CD4-positive, alpha-beta memory T cell (primary cell): ENCODE data around the gene SLITRK4. TPM values are rescaled to one million over a fixed set of nuclear protein-coding genes. Genes with fewer than 3 reads are reported as not detected.

Source experiments
- CTCF ChIA-PET: fragments of 350-600 bp; sonication (Branson Sonifier 250); formaldehyde crosslinking; loops from one replicate; lab custom pipeline; 2021; ENCODE audit warnings: inconsistent platforms; ENCODE audit not compliant: partially characterized antibody; lab: Charles Lee
- POLR2A ChIA-PET: fragments of 350-600 bp; sonication (Branson Sonifier 250); formaldehyde crosslinking; loops from one replicate; lab custom pipeline; 2021; ENCODE audit not compliant: partially characterized antibody; lab: Charles Lee
- DNase-seq, 5 donors: peaks; one replicate each; pipeline versions ENCODE4 v3.0.0 to v3.0.0-alpha.2; 2020 to 2022; ENCODE audit warnings: mixed read lengths in 1 of 5
- H3K27ac ChIP-seq: one replicate; pipeline ENCODE4 v1.7.0; 2013; ENCODE audit warnings: low read depth, low read length
- H3K27me3 ChIP-seq: 2 replicates; pipeline ENCODE4 v1.7.0; 2013; ENCODE audit warnings: mild to moderate bottlenecking, low read length, moderate library complexity; ENCODE audit not compliant: insufficient read depth
- H3K36me3 ChIP-seq: 2 replicates; pipeline ENCODE4 v1.7.0; 2013; ENCODE audit warnings: mild to moderate bottlenecking, low read length, moderate library complexity; ENCODE audit not compliant: insufficient read depth
- H3K4me1 ChIP-seq: 2 replicates; pipeline ENCODE4 v1.7.0; 2013; ENCODE audit warnings: mild to moderate bottlenecking, low read length, moderate library complexity; ENCODE audit not compliant: insufficient read depth
- H3K4me3 ChIP-seq, 2 donors: one replicate each; pipeline ENCODE4 v1.7.0; 2013; ENCODE audit warnings: low read length in 2 of 2, mild to moderate bottlenecking in 1 of 2
- H3K9me3 ChIP-seq, 2 donors: one replicate each; pipeline ENCODE4 v1.7.0; 2013; ENCODE audit warnings: low read length in 2 of 2, control low read depth in 1 of 2; ENCODE audit not compliant: control insufficient read depth in 1 of 2
- H3K27ac Mint-ChIP-seq, 7 donors: one replicate each; pipeline ENCODE4 v1.8.0; 2020 to 2021; ENCODE audit warnings: mixed read lengths in 7 of 7, mild to moderate bottlenecking in 6 of 7, inconsistent platforms in 3 of 7, moderate library complexity in 3 of 7
- H3K27me3 Mint-ChIP-seq, 2 donors: one replicate each; pipeline ENCODE4 v1.8.0; 2020 to 2021; ENCODE audit warnings: mixed read lengths in 2 of 2
- H3K36me3 Mint-ChIP-seq, 2 donors: one replicate each; pipeline ENCODE4 v1.8.0; 2020 to 2021; ENCODE audit warnings: mixed read lengths in 2 of 2, inconsistent platforms in 1 of 2, mild to moderate bottlenecking in 1 of 2
- H3K4me1 Mint-ChIP-seq, 4 donors: one replicate each; pipeline ENCODE4 v1.8.0; 2020 to 2021; ENCODE audit warnings: mixed read lengths in 4 of 4, mild to moderate bottlenecking in 1 of 4
- H3K4me3 Mint-ChIP-seq, 8 donors: one replicate each; pipeline ENCODE4 v1.8.0; 2020 to 2021; ENCODE audit warnings: mixed read lengths in 8 of 8, mild to moderate bottlenecking in 7 of 8, moderate library complexity in 6 of 8, inconsistent platforms in 3 of 8
- H3K9me3 Mint-ChIP-seq, 8 donors: one replicate each; pipeline ENCODE4 v1.8.0; 2020 to 2021; ENCODE audit warnings: mixed read lengths in 8 of 8, mild to moderate bottlenecking in 5 of 8, inconsistent platforms in 3 of 8, moderate library complexity in 1 of 8
- intact Hi-C: fragments of 100-400 bp; cut with micrococcal nuclease; formaldehyde crosslinking; loops from one replicate; pipeline ENCODE4 v1.15.1; 2023
- polyA plus RNA-seq, 2 donors: library from polyadenylated mRNA; unstranded; fragments of 300-500 nt; fragmentation: Illumina TruSeq; gene quantifications; one replicate each; pipeline ENCODE4 v1.2.3, GENCODE V29; 2021
- total RNA-seq, 2 experiments: library from RNA; stranded (reverse); gene quantifications; one replicate each; pipeline ENCODE4 v1.2.3, GENCODE V29; 2021

SLITRK4 gene
- total and polyA plus RNA-seq, 4 experiments from 2014 or later = not detected

- no peak overlapping the region for H3K4me3 ChIP-seq
- Mint-ChIP-seq H3K4me3 (no peak overlapping the region), H3K27ac (no peak overlapping the region), H3K9me3 (no peaks in the 10 kb centered on the region), H3K36me3 (no peaks in the 10 kb centered on the region), H3K27me3 (no peaks in the 10 kb centered on the region), H3K4me1 (no peaks in the 10 kb centered on the region)
- no peaks in the 10 kb centered on the region for H3K27me3 ChIP-seq
- intact Hi-C loops = no loop called here
- H3K4me1 ChIP-seq = no peaks in the 10 kb centered on the region
- POLR2A ChIA-PET = no interaction called here
- CTCF ChIA-PET = no interaction called here
- H3K9me3 ChIP-seq = no peaks in the 10 kb centered on the region
- no peak for DNase-seq
- no peak overlapping the region for H3K27ac ChIP-seq
- H3K36me3 ChIP-seq = no peaks in the 10 kb centered on the region
Measured at GRCh38 chrX:143623657-143624056, 12.2 kb downstream of the SLITRK4 start.

DNA sequence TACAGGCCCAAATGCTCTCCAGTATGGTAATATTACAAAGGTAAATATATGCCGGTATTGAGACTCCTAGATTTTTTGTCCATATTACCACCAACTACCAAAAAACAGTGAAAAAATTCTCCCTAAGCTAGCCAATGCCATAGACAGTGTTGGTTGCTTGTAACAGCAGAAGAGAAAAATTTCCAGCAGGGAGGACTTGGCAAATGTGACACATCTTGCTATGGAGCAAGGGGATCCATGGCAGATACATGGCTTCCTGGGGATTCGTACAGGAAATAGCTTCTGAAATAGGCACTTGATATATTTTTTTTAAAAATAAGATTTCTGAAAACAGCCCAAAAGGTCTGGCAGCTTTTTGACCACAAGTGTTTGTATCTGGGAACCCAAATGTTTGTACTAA is 14.6 kb downstream of the SLITRK4 start:
- Histone ChIP-seq H3K4me3 (no peak overlapping the region), H3K27ac (no peak overlapping the region), H3K9me3 (no peaks in the 10 kb centered on the region), H3K36me3 (no peaks in the 10 kb centered on the region), H3K27me3 (no peaks in the 10 kb centered on the region), H3K4me1 (no peaks in the 10 kb centered on the region)
- Mint-ChIP-seq H3K4me1 (no peaks in the 10 kb centered on the region), H3K9me3 (peaks cover 0 to 2% (median 0%) of the 10 kb centered on the region in 8 donors), H3K27me3 (no peaks in the 10 kb centered on the region), H3K27ac (no peak overlapping the region), H3K4me3 (no peak overlapping the region), H3K36me3 (no peaks in the 10 kb centered on the region)
- ChIA-PET POLR2A (no interaction called here), CTCF (no interaction called here)
- intact Hi-C loops = no loop called here
- DNase-seq = no peak

DNA sequence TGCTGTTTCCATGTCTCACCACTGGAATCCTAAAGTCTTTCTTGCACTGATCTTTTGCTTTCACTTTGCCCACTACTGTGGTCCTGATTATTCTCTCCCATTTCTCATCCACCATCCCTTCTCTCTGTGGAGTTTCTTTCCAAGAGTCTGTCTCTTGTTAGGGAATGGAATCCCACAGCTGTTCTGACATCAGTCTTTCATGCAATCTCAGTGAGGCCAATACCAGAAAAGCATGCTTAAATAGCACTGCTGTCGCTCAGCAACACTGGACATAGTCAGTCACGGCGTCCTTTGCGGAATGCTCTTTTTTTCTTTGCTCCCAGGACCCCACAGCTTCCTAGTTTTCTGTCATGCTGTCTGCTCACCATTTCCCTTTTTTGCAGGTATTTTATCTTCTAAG is 20.1 kb downstream of the SLITRK4 start:
- Histone ChIP-seq H3K4me1 (no peaks in the 10 kb centered on the region), H3K27me3 (no peaks in the 10 kb centered on the region), H3K4me3 (no peak overlapping the region), H3K9me3 (no peaks in the 10 kb centered on the region), H3K36me3 (no peaks in the 10 kb centered on the region), H3K27ac (no peak overlapping the region)
- H3K4me3 Mint-ChIP-seq = no peak overlapping the region
- no peak for DNase-seq
- no peaks in the 10 kb centered on the region for H3K4me1 Mint-ChIP-seq
- peaks cover 0 to 10% (median 2%) of the 10 kb centered on the region in 8 donors for H3K9me3 Mint-ChIP-seq
- POLR2A ChIA-PET = no interaction called here
- no peaks in the 10 kb centered on the region for H3K27me3 Mint-ChIP-seq
- CTCF ChIA-PET = no interaction called here
- H3K27ac Mint-ChIP-seq = no peak overlapping the region
- no peaks in the 10 kb centered on the region for H3K36me3 Mint-ChIP-seq
- intact Hi-C loops = no loop called here

GRCh38 chrX:143601809-143602208 is 34.1 kb downstream of the SLITRK4 start:
- Mint-ChIP-seq H3K4me3 (no peak overlapping the region), H3K27ac (no peak overlapping the region), H3K36me3 (no peaks in the 10 kb centered on the region), H3K27me3 (no peaks in the 10 kb centered on the region), H3K9me3 (peaks cover 0 to 3% (median 0%) of the 10 kb centered on the region in 8 donors), H3K4me1 (no peaks in the 10 kb centered on the region)
- Histone ChIP-seq H3K9me3 (no peaks in the 10 kb centered on the region), H3K4me1 (no peaks in the 10 kb centered on the region), H3K4me3 (no peak overlapping the region), H3K27me3 (no peaks in the 10 kb centered on the region), H3K27ac (no peak overlapping the region), H3K36me3 (no peaks in the 10 kb centered on the region)
- no peak for DNase-seq
- POLR2A ChIA-PET = no interaction called here
- CTCF ChIA-PET = no interaction called here
- intact Hi-C loops = no loop called here

DNA sequence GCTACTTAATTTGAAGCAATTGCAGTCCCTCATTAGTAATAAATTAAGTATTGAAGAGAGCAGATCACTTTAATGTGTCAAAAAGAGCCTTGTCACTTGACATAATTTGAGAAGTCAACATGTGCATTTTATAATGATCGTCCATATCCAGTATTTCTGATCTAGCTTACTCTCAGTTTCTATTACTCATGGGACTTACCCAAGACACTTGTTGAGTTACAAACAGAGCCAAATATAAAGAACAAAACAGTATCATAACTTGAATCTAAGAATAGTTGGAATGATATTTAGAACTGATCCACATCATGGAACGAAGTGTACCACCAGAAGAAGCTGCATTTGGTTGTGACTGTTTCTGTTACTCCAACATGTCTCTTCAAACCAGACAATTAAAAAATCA is 54.7 kb downstream of the SLITRK4 start:
- intact Hi-C loops = no loop called here

DNA sequence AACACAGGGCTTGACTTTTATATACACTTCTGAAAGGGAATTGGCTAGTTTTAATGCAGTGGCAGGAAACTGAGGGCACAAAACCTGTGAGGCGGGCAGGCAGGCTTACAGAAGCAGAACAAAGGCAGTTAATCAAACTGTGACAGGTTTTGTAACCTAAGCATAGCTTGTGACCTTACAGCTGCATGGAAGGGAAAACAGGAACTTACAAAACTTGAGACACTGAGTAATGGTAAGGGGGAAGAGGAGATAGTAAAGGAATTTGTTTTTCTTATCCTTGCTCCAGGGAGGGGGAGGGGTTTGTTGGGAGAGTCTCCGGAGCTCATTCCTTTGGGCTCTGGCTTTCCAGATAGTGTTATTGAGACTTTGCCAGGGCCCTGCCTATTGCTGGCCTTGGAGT is 55.6 kb downstream of the SLITRK4 start:
- H3K27me3 Mint-ChIP-seq = no peaks in the 10 kb centered on the region
- DNase-seq = no peak
- no peak overlapping the region for H3K4me3 ChIP-seq
- no peak overlapping the region for H3K4me3 Mint-ChIP-seq
- no peaks in the 10 kb centered on the region for H3K36me3 Mint-ChIP-seq
- no peaks in the 10 kb centered on the region for H3K27me3 ChIP-seq
- peaks cover 0 to 9% (median 3%) of the 10 kb centered on the region in 8 donors for H3K9me3 Mint-ChIP-seq
- H3K36me3 ChIP-seq = no peaks in the 10 kb centered on the region
- no peak overlapping the region for H3K27ac ChIP-seq
- intact Hi-C loops = no loop called here
- ChIA-PET POLR2A (no interaction called here), CTCF (no interaction called here)
- no peaks in the 10 kb centered on the region for H3K4me1 Mint-ChIP-seq
- no peaks in the 10 kb centered on the region for H3K9me3 ChIP-seq
- H3K27ac Mint-ChIP-seq = no peak overlapping the region
- no peaks in the 10 kb centered on the region for H3K4me1 ChIP-seq

More for the DNA sequence above, 54.7 kb downstream of the SLITRK4 start:
- ChIA-PET CTCF (no interaction called here), POLR2A (no interaction called here)
- Histone ChIP-seq H3K36me3 (no peaks in the 10 kb centered on the region), H3K27me3 (no peaks in the 10 kb centered on the region), H3K4me3 (no peak overlapping the region), H3K27ac (no peak overlapping the region), H3K4me1 (no peaks in the 10 kb centered on the region), H3K9me3 (no peaks in the 10 kb centered on the region)
- H3K4me1 Mint-ChIP-seq = no peaks in the 10 kb centered on the region
- no peaks in the 10 kb centered on the region for H3K36me3 Mint-ChIP-seq
- no peak overlapping the region for H3K27ac Mint-ChIP-seq
- no peak for DNase-seq
- H3K9me3 Mint-ChIP-seq = peaks cover 0 to 9% (median 3%) of the 10 kb centered on the region in 8 donors
- H3K4me3 Mint-ChIP-seq = no peak overlapping the region
- H3K27me3 Mint-ChIP-seq = no peaks in the 10 kb centered on the region

Other genes starting within 250 kb of the SLITRK4 start
- not detected for gene SPANXN3, start 118.6 kb downstream of the SLITRK4 start, total RNA-seq
- gene SPANXN3, start 118.6 kb downstream of the SLITRK4 start, polyA plus RNA-seq = not detected
- not detected for gene SPANXN2, start 84.7 kb upstream of the SLITRK4 start, total RNA-seq
- gene SPANXN2, start 84.7 kb upstream of the SLITRK4 start, polyA plus RNA-seq = not detected
- gene UBE2NL, start 248.0 kb upstream of the SLITRK4 start, total RNA-seq = not detected
- not detected for gene UBE2NL, start 248.0 kb upstream of the SLITRK4 start, polyA plus RNA-seq